GM12873 (cell line): ENCODE data around the gene TMEM120B.

Source experiments
- CTCF ChIP-seq: IDR thresholded peaks from 2 replicates; pipeline ENCODE4 v1.5.1; 2012; ENCODE audit warnings: low read depth, mild to moderate bottlenecking, moderate library complexity, low read length, control low read depth; ENCODE audit not compliant: insufficient read depth; ENCODE audit errors: missing control alignments

The TMEM120B gene

GRCh38 chr12:121715862-121716435 lies 3.4 kb downstream of the TMEM120B start:
- no peak for TF ChIP-seq CTCF

- TF ChIP-seq CTCF = no peak
Observed at GRCh38 chr12:121717041-121717699, 4.6 kb downstream of the TMEM120B start.

- no peak for TF ChIP-seq CTCF
Observed at GRCh38 chr12:121718653-121719239, 6.2 kb downstream of the TMEM120B start.

GRCh38 chr12:121719926-121720414 lies 7.4 kb downstream of the TMEM120B start:
- no peak for TF ChIP-seq CTCF

GRCh38 chr12:121720762-121721161 lies 8.2 kb downstream of the TMEM120B start:
- TF ChIP-seq CTCF = no peak

GRCh38 chr12:121722511-121722910 lies 10.0 kb downstream of the TMEM120B start:
- no peak for TF ChIP-seq CTCF

GRCh38 chr12:121723200-121723599 lies 10.6 kb downstream of the TMEM120B start:
- TF ChIP-seq CTCF = no peak
